DND-41 (cell line): ENCODE measurements around the gene TYW1B.
A peak's percentile ranks its signal among the peaks of the same experiment; 100 is the strongest.
"Not testable (repeated sequence)": the region's sequence is repeated elsewhere in the genome, so short reads cannot be mapped to it uniquely, and the experiment has no call there.

Source experiments
- ATAC-seq: fragments of 200-7000 bp; cut with Tn5 transposase; 3 replicates; pipeline ENCODE4 v1.9.1; 2021; ENCODE audit warnings: low read depth; ENCODE audit not compliant: insufficient read depth
- DNase-seq: peaks from one replicate; pipeline ENCODE4 v3.0.0-alpha.2; 2020
- H2AFZ ChIP-seq: 2 replicates; pipeline ENCODE4 v1.6.0; 2012; ENCODE audit warnings: low read depth, low read length
- H3K27ac ChIP-seq: 2 replicates; pipeline ENCODE4 v1.5.1; 2012; ENCODE audit warnings: low read length, inconsistent platforms
- H3K27me3 ChIP-seq: fragments of 200-600 bp; sonication (generic); 2 replicates; pipeline ENCODE4 v1.6.0; 2012; ENCODE audit warnings: low read length, mild to moderate bottlenecking, inconsistent platforms; ENCODE audit not compliant: insufficient read depth, poor library complexity
- H3K36me3 ChIP-seq: 2 replicates; pipeline ENCODE4 v1.5.1; 2012; ENCODE audit warnings: low read length, inconsistent platforms; ENCODE audit not compliant: insufficient read depth
- H3K4me1 ChIP-seq: 2 replicates; pipeline ENCODE4 v1.5.1; 2012; ENCODE audit warnings: mild to moderate bottlenecking, low read length; ENCODE audit not compliant: insufficient read depth
- H3K4me2 ChIP-seq: 2 replicates; pipeline ENCODE4 v1.6.0; 2012; ENCODE audit warnings: mild to moderate bottlenecking, moderate library complexity, low read length, inconsistent platforms; ENCODE audit not compliant: insufficient read depth
- H3K4me3 ChIP-seq, 2 experiments: fragments of 200-600 bp in 1 of 2; shearing (Covaris generic) in 1 of 2; 2 replicates each; pipeline ENCODE4 v1.5.1; 2012 to 2016; ENCODE audit warnings: inconsistent platforms in 2 of 2, low read length in 2 of 2, mild to moderate bottlenecking in 2 of 2, low read depth in 1 of 2, moderate library complexity in 1 of 2
- H3K79me2 ChIP-seq: 2 replicates; pipeline ENCODE4 v1.6.0; 2012; ENCODE audit warnings: low read length, inconsistent platforms; ENCODE audit not compliant: insufficient read depth
- H3K9ac ChIP-seq: 2 replicates; pipeline ENCODE4 v1.6.0; 2012; ENCODE audit warnings: low read depth, mild to moderate bottlenecking, inconsistent platforms, low read length, moderate library complexity
- H3K9me3 ChIP-seq: 2 replicates; pipeline ENCODE4 v1.5.1; 2012; ENCODE audit warnings: low read length, moderate library complexity, mild to moderate bottlenecking, inconsistent platforms; ENCODE audit not compliant: insufficient read depth, severe bottlenecking
- H4K20me1 ChIP-seq: 2 replicates; pipeline ENCODE4 v1.6.0; 2012; ENCODE audit warnings: low read length; ENCODE audit not compliant: insufficient read depth
- TF ChIP-seq, protein P1 (sequence below): IDR thresholded peaks from 2 replicates; pipeline ENCODE4 v1.5.1; 2012; ENCODE audit warnings: borderline replicate concordance, low read length, moderate library complexity, mild to moderate bottlenecking; ENCODE audit not compliant: poor library complexity, severe bottlenecking; ENCODE audit errors: extremely low read depth

Gene TYW1B

DNA sequence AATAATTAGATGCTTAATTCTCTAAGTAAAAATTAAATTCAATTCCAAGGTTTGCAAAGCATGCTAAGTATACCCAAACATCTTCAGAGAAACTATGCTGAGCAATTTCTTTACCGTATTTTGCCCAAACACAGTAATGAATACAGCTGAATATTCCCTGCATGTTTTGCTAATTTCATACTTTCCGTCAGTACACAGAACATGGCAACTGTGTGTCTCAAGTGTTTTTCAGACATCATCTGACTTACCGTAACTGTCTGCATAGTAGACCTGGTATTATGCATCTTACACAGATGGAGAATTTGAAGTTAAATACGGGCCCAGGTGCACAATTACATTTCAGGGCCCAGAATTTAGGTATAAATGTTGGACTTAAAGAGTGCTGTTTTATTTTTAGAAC lies 15.2 kb upstream of the TYW1B start:
- not testable (repeated sequence) for H3K27me3 ChIP-seq, H3K4me1 ChIP-seq, H3K9me3 ChIP-seq, H3K4me3 ChIP-seq, H3K9ac ChIP-seq, ATAC-seq, DNase-seq, H4K20me1 ChIP-seq, H3K36me3 ChIP-seq, H3K79me2 ChIP-seq, H3K4me2 ChIP-seq, H3K27ac ChIP-seq, H2AFZ ChIP-seq

- H3K9me3 ChIP-seq, H3K79me2 ChIP-seq, H3K4me1 ChIP-seq, H3K27ac ChIP-seq, ATAC-seq, H3K4me2 ChIP-seq, H3K27me3 ChIP-seq, DNase-seq, H3K4me3 ChIP-seq, H3K9ac ChIP-seq, H2AFZ ChIP-seq, H4K20me1 ChIP-seq: not testable (repeated sequence)
- H3K36me3 ChIP-seq, result peaks cover 15% of the 10 kb centered on the region
Measured at GRCh38 chr7:72840966-72841511, 13.0 kb upstream of the TYW1B start.

DNA sequence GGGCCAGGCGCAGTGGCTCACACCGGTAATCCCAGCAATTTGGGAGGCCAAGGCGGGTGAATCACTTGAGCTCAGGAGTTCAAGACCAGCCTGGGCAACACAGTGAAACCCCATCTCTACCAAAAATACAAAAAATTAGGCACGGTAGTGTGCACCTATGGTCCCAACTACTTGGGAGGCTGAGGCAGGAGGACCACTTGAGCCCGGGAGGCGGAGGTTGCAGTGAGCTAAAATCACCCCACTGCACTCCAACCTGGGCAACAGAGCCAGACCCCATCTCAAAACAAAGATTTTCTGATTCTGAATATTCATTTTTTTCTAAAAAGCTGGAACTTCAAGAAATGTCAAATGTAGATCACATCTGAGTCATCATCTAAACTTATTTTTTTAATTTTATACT lies 10.3 kb upstream of the TYW1B start:
- H3K4me2 ChIP-seq, DNase-seq, H2AFZ ChIP-seq, H3K9me3 ChIP-seq, H3K79me2 ChIP-seq, ATAC-seq, H3K4me3 ChIP-seq, H3K4me1 ChIP-seq, H3K27me3 ChIP-seq, H3K9ac ChIP-seq, H3K27ac ChIP-seq, H4K20me1 ChIP-seq: not testable (repeated sequence)
- H3K36me3 ChIP-seq, result peaks cover 23% of the 10 kb centered on the region

GRCh38 chr7:72837291-72837690 lies 9.3 kb upstream of the TYW1B start:
- DNase-seq, H3K4me1 ChIP-seq, H4K20me1 ChIP-seq, H3K27ac ChIP-seq, H3K27me3 ChIP-seq, H3K4me2 ChIP-seq, H3K9ac ChIP-seq, ATAC-seq, H3K79me2 ChIP-seq, H2AFZ ChIP-seq, H3K4me3 ChIP-seq, H3K9me3 ChIP-seq: not testable (repeated sequence)
- peaks cover 32% of the 10 kb centered on the region for H3K36me3 ChIP-seq

DNA sequence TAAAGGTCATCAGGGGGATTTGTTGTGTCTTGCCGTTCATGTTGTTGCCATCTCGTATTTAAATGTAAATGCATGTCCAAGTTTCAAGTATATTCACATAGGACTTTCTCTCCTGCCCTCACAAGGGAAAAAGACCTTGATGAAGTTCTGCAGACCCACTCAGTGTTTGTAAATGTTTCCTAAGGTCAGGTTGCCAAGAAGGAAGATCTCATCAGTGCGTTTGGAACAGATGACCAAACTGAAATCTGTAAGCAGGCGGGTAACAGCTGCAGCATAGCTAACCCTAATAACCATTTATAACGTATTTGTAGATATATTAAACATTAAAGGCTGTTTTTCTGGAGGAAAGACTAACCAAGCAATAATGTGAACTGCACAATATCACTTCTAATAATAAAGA lies 2.6 kb upstream of the TYW1B start:
- not testable (repeated sequence) for H2AFZ ChIP-seq, H3K9me3 ChIP-seq, H3K27me3 ChIP-seq, H4K20me1 ChIP-seq, H3K27ac ChIP-seq, DNase-seq, ATAC-seq
- H3K36me3 ChIP-seq, result peaks cover 26% of the 10 kb centered on the region
- peak overlapping the region; percentile 73 to 80; a peak in 3 of 4 replicates for H3K4me3 ChIP-seq
- H3K79me2 ChIP-seq, result peaks cover 49% of the 10 kb centered on the region
- peak overlapping the region; percentile 65 for H3K9ac ChIP-seq
- H3K4me1 ChIP-seq, result peaks cover 27% of the 10 kb centered on the region
- peak overlapping the region; percentile 63 for H3K4me2 ChIP-seq

GRCh38 chr7:72829687-72830354 lies 1.8 kb upstream of the TYW1B start:
- H3K9me3 ChIP-seq, H3K27me3 ChIP-seq, H4K20me1 ChIP-seq: not testable (repeated sequence)
- Histone ChIP-seq H3K4me2 (peak overlapping the region; percentile 63), H3K4me3 (peak overlapping the region; percentile 73 to 80), H3K27ac (peak overlapping the region; percentile 72), H2AFZ (peak overlapping the region; percentile 91), H3K79me2 (peaks cover 49% of the 10 kb centered on the region), H3K36me3 (peaks cover 26% of the 10 kb centered on the region), H3K4me1 (peaks cover 27% of the 10 kb centered on the region), H3K9ac (peak overlapping the region; percentile 65)
- TF ChIP-seq, protein P1, sequence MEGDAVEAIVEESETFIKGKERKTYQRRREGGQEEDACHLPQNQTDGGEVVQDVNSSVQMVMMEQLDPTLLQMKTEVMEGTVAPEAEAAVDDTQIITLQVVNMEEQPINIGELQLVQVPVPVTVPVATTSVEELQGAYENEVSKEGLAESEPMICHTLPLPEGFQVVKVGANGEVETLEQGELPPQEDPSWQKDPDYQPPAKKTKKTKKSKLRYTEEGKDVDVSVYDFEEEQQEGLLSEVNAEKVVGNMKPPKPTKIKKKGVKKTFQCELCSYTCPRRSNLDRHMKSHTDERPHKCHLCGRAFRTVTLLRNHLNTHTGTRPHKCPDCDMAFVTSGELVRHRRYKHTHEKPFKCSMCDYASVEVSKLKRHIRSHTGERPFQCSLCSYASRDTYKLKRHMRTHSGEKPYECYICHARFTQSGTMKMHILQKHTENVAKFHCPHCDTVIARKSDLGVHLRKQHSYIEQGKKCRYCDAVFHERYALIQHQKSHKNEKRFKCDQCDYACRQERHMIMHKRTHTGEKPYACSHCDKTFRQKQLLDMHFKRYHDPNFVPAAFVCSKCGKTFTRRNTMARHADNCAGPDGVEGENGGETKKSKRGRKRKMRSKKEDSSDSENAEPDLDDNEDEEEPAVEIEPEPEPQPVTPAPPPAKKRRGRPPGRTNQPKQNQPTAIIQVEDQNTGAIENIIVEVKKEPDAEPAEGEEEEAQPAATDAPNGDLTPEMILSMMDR, result peak; percentile 62
- peak; percentile 64 for DNase-seq
- peak; percentile 47 for ATAC-seq

DNA sequence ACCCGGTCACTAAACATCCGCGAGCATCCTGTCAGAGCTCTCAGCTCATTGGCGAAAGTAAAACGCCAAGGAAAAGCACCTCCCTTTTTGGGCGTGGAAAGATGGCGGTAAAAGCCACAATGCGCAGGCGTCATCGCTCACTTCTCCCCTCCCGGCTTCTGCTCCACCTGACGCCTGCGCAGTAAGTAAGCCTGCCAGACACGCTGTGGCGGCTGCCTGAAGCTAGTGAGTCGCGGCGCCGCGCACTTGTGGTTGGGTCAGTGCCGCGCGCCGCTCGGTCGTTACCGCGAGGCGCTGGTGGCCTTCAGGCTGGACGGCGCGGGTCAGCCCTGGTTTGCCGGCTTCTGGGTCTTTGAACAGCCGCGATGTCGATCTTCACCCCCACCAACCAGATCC lies 1.3 kb upstream of the TYW1B start:
- not testable (repeated sequence) for H3K9me3 ChIP-seq, H4K20me1 ChIP-seq, H3K27me3 ChIP-seq
- DNase-seq (peak; percentile 98), ATAC-seq (peak; percentile 53)
- H3K4me3 ChIP-seq, result peak overlapping the region; percentile 73 to 80
- H2AFZ ChIP-seq, result peak overlapping the region; percentile 91
- H3K4me1 ChIP-seq, result peaks cover 27% of the 10 kb centered on the region
- H3K27ac ChIP-seq, result peak overlapping the region; percentile 72
- peak overlapping the region; percentile 65 for H3K9ac ChIP-seq
- peaks cover 25% of the 10 kb centered on the region for H3K36me3 ChIP-seq
- H3K4me2 ChIP-seq, result peak overlapping the region; percentile 63
- H3K79me2 ChIP-seq, result peaks cover 49% of the 10 kb centered on the region
